ENCODE measurements around the gene CP.

Gene CP

GRCh38 chr3:149150436-149150835 lies 71.2 kb downstream of the CP start:
- intact Hi-C loops (cut with micrococcal nuclease): no loop called here
- Mint-ChIP-seq H3K9me3 (no peaks in the 10 kb centered on the region), H3K36me3 (ENCODE audit: low read depth) (peaks cover 35% of the 10 kb centered on the region), H3K27me3 (no peaks in the 10 kb centered on the region), H3K4me3 (no peak overlapping the region), H3K27ac (no peak overlapping the region), H3K4me1 (ENCODE audit: low read depth) (peaks cover 17% of the 10 kb centered on the region)

GRCh38 chr3:149145974-149146373 lies 75.7 kb downstream of the CP start:
- H3K9me3 Mint-ChIP-seq: no peaks in the 10 kb centered on the region
- H3K4me3 Mint-ChIP-seq: no peak overlapping the region
- intact Hi-C loops (cut with micrococcal nuclease): loop anchor here (2.0 to 10.0 kb wide), 2 partner anchors 17 to 669 kb away; partner anchors contain the start of genes HPS3 and RNF13
- H3K27me3 Mint-ChIP-seq: no peaks in the 10 kb centered on the region
- peaks cover 26% of the 10 kb centered on the region for H3K36me3 Mint-ChIP-seq (ENCODE audit: low read depth)
- H3K27ac Mint-ChIP-seq: no peak overlapping the region
- peaks cover 22% of the 10 kb centered on the region for H3K4me1 Mint-ChIP-seq (ENCODE audit: low read depth)

GRCh38 chr3:149145356-149145755 lies 76.3 kb downstream of the CP start:
- intact Hi-C loops (cut with micrococcal nuclease): loop anchor here (10.0 kb wide), 1 partner anchor 669 kb away; the partner anchor contains the start of gene RNF13
- Mint-ChIP-seq H3K27ac (no peak overlapping the region), H3K36me3 (ENCODE audit: low read depth) (peaks cover 27% of the 10 kb centered on the region), H3K27me3 (no peaks in the 10 kb centered on the region), H3K4me1 (ENCODE audit: low read depth) (peaks cover 23% of the 10 kb centered on the region), H3K9me3 (no peaks in the 10 kb centered on the region), H3K4me3 (peak overlapping the region; percentile 48)

DNA sequence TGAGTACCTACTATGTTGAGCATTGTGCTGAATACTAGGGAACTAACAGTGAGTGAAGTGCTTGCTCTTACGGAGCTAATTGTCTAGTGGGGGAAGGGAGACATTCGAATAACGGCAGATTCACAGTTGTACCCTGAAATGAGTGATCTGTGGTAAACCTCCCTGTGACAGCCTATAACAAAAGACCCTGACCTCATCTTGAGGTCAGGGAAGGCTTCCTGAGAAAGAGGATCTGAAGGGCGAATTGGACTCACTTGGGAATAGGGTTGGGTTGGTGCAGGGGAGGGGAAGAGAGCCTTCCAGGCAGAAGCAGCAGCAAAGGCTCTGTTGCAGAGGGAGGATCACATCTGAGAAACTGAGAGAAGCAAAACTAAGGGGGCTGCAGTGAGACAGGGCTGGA lies 78.9 kb downstream of the CP start:
- Mint-ChIP-seq H3K36me3 (ENCODE audit: low read depth) (peaks cover 27% of the 10 kb centered on the region), H3K4me3 (peak overlapping the region; percentile 17), H3K27ac (peak overlapping the region; percentile 82), H3K9me3 (no peaks in the 10 kb centered on the region), H3K27me3 (no peaks in the 10 kb centered on the region), H3K4me1 (ENCODE audit: low read depth) (peaks cover 18% of the 10 kb centered on the region)
- intact Hi-C loops (cut with micrococcal nuclease): loop anchor here (10.0 kb wide), 1 partner anchor 672 kb away; the partner anchor contains the start of gene RNF13

GRCh38 chr3:149134575-149134974 lies 87.1 kb downstream of the CP start:
- peaks cover 38% of the 10 kb centered on the region for H3K36me3 Mint-ChIP-seq (ENCODE audit: low read depth)
- peaks cover 54% of the 10 kb centered on the region for H3K4me1 Mint-ChIP-seq (ENCODE audit: low read depth)
- intact Hi-C loops (cut with micrococcal nuclease): no loop called here
- no peak overlapping the region for H3K27ac Mint-ChIP-seq
- H3K27me3 Mint-ChIP-seq: no peaks in the 10 kb centered on the region
- H3K9me3 Mint-ChIP-seq: no peaks in the 10 kb centered on the region
- no peak overlapping the region for H3K4me3 Mint-ChIP-seq

DNA sequence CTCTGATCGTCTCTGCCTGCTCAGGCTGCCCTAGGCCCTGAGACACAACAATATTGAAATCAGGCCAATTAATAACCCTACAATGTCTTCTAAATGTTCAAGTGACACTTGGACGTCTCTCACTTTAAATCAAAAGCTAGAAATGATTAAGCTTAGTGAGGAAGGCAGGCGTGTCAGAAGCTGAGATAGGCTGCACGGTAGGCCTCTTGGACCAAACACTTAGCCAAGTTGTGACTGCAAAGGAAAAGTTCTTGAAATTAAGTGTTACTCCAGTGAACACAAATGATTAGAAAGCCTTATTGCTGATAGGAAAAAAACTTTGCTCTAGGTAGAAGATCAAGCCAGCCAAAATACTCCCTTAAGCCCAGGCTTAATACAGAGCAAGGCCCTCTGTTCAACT lies 90.0 kb downstream of the CP start:
- Mint-ChIP-seq H3K4me1 (ENCODE audit: low read depth) (peaks cover 60% of the 10 kb centered on the region), H3K27me3 (no peaks in the 10 kb centered on the region), H3K4me3 (peak overlapping the region; percentile 34), H3K9me3 (no peaks in the 10 kb centered on the region), H3K36me3 (ENCODE audit: low read depth) (peaks cover 44% of the 10 kb centered on the region), H3K27ac (peak overlapping the region; percentile 68)
- intact Hi-C loops (cut with micrococcal nuclease): no loop called here

DNA sequence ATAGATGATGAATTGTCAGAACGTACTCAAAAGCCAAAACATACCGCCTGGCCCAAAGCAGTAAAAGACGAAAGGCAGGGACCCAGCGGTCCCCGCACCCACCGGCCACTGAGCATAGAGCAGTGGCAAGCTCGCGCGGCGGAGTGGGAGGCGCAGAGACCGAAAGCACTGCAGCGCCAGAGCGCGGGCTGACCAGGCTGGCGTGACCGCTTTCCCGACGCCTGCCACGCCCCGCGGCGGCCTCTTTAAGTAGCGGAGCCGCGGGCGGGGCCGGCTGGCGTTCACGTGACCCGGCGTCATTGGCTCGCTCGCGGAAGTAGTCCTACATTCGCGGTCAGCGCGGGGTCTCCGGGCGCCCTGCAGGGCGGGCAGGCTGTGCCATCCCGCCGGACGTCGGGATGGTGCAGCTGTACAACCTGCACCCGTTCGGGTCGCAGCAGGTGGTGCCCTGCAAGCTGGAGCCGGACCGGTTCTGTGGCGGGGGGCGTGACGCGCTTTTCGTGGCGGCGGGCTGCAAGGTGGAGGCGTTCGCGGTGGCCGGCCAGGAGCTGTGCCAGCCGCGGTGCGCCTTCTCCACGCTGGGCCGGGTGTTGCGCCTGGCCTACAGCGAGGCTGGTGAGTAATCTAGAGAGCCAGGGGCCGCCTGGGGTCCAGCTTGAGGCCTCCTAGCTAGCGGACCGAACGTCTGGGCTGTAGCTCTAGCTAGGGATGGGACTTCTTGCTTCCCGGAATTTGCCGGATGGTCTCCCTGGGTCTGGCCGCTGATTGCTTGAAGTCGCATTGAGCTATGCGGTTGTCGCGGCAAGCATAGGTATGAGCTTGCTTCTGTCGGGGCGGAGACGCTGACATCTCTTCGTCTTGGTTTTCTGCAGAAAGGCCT lies 92.1 kb downstream of the CP start, which contains the start of gene HPS3:
TSS of gene HPS3 (plus strand) at position 313 of the 880 bp plus-strand sequence. CDS start at position 399, 86 bp downstream.
- Mint-ChIP-seq H3K9me3 (no peaks in the 10 kb centered on the region), H3K27ac (peak within 1 kb of the TSS; percentile 95)
- intact Hi-C loops (cut with micrococcal nuclease): loop anchor here (1.0 to 2.0 kb wide), 2 partner anchors 9 to 17 kb away; no protein-coding TSS in a partner anchor

DNA sequence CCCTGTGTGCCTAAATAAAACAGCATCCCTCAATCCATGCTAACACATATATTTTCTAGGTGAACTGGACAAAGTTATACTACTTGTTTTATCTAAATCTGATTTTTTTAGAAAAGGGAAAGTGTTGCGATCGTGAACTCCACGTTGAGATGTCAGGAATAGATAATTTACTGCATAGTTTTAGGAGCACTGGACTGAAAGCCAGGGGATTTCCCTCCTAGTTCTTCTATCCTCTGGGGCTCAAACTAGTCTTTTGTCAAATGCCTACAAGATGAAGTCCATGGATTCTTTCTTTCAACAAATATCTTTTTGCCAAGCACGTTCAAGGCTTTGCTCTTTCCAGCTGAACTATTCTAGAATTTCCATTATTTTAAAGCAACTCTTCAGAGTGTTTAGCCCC lies 92.8 kb downstream of the CP start:
- Mint-ChIP-seq H3K27ac (peak overlapping the region; percentile 95), H3K4me3 (peak overlapping the region; percentile 95), H3K9me3 (no peaks in the 10 kb centered on the region), H3K4me1 (ENCODE audit: low read depth) (peaks cover 36% of the 10 kb centered on the region), H3K36me3 (ENCODE audit: low read depth) (peaks cover 29% of the 10 kb centered on the region), H3K27me3 (no peaks in the 10 kb centered on the region)
- intact Hi-C loops (cut with micrococcal nuclease): loop anchor here (2.0 kb wide), 1 partner anchor 18 kb away; no protein-coding TSS in a partner anchor

More for the DNA sequence above, 92.1 kb downstream of the CP start, which contains the start of gene HPS3:
- H3K36me3 Mint-ChIP-seq (ENCODE audit: low read depth): peaks cover 35% of the 10 kb centered on the region
- peak within 1 kb of the TSS; percentile 95 for H3K4me3 Mint-ChIP-seq
- H3K27me3 Mint-ChIP-seq: no peaks in the 10 kb centered on the region
- peaks cover 41% of the 10 kb centered on the region for H3K4me1 Mint-ChIP-seq (ENCODE audit: low read depth)

GRCh38 chr3:149122721-149123578 lies 98.7 kb downstream of the CP start:
- Mint-ChIP-seq H3K9me3 (no peaks in the 10 kb centered on the region), H3K27ac (no peak overlapping the region), H3K4me3 (no peak overlapping the region), H3K27me3 (no peaks in the 10 kb centered on the region), H3K4me1 (ENCODE audit: low read depth) (no peaks in the 10 kb centered on the region), H3K36me3 (ENCODE audit: low read depth) (no peaks in the 10 kb centered on the region)
- intact Hi-C loops (cut with micrococcal nuclease): loop anchor here (5.0 kb wide), 2 partner anchors 34 to 359 kb away; no protein-coding TSS in a partner anchor

Data from dendritic cell treated with granulocyte-macrophage colony-stimulating factor and Interleukin-4, amounts not matched to agents 40 ng/mL and 50 ng/mL, for 4 days (primary cell).